Dedifferentiated amniotic fluid mesenchymal stem cell (primary cell): ENCODE data around the gene PLA2G2A.
"Not testable (repeated sequence)": the region's sequence is repeated elsewhere in the genome, so short reads cannot be mapped to it uniquely, and the experiment has no call there.

ENCODE experiments used
- DNase-seq: peaks from one replicate; pipeline ENCODE4 v3.0.0-alpha.2; 2016; ENCODE audit errors: extremely low spot score

PLA2G2A gene, protein sequence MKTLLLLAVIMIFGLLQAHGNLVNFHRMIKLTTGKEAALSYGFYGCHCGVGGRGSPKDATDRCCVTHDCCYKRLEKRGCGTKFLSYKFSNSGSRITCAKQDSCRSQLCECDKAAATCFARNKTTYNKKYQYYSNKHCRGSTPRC

DNA sequence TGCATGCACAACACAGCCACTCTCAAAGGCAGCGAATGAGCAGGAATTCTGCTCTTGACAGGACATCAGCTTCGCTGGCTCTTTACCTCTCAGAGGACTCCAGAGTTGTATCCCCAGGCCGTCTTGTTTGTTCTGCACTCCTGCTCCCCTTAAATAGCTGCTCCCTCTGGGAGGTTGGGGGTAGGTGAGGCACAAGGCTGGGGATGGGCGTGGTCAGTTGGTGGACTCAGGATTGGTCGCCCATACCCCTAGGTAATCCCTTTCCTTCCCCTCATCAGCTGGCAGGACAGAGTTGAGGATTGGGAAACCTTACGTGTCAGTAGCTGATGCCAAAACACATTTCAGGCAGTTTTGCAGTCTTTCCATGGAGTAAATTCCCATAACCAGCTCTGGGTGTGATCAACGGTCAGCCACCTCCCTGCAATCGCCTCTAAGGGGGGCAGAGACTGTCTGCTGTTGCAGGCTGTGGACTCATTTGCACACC, at the start of gene PLA2G2A:
TSS of gene PLA2G2A (minus strand) at position 125 of the 484 bp plus-strand sequence. CDS start 845 bp downstream, outside the sequence.
- DNase-seq = no peak

DNA sequence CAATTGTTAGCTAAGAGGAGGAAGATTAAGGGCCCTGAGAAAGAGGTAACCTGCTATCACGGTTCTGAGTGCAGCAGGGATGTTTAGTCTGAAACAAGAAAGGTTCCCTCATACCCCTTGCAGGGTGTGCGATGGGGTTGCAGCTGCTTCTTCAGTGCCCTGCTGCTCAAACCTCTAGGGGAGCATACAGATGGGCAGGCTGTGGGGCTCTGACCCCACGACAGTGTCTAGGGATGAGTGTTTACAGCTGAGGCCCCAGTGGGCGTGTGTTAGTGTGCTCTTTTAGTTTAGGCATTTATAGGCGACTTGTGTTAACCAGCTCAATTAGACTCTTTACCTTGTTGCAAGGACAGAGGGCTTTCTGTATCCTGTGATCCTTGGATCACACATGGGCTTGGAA, 49.3 kb upstream of the PLA2G2A start:
- no peak for DNase-seq

DNA sequence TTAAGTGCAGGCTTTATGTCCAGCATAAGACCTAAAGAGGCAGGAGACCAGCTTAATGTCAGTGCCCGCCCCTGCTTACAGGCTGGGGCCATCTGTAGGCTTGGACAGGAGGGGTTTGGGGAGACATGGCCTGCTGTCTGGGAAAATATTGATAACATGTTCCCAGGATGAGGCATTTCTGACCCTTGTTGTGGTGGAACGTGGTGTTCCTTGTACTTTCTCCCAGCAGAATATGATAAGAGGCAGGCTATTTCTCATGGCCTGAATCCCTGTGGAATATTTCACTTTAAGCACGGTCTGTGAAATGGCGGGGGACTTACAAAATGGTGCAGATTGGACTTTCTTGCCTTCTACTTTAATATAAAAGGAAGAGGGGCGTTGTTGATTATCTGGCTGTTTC, 48.7 kb upstream of the PLA2G2A start:
- DNase-seq = no peak

DNA sequence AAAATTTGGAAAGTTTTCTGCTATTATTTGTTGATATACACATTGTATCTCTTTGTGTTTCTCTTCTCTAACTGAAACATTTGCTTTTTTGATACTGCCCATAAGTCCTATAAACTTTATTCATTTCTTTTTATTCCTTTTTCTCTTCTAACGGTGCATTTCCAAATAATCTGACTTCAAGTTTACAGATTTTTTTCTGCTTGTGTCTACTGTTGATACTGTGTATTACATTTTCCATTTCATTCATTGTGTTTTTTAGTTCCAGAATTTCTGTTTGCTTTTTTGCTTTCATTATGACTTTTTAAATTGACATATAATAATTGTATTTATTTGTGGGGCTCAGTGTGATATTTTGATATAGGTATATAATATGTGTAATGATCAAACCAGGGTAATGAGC, 38.3 kb upstream of the PLA2G2A start:
- DNase-seq = no peak

DNA sequence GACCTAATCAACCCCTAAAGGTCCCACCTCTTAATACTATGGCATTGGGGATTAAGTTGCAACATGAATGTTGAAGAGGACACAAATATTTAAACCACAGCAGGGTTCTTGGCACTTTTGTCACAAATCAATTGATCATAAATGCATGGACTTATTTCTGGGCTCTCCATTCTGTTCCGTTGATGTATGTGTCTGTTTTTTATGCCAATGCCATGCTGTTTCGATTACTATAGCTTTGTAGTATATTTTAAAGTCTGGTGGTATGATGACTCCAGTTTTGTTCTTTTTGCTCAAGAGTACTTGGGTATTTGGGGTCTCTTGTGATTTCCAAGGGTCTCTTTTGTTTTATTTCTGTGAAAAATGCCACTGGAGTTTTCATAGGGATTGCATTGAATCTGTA, 34.7 kb upstream of the PLA2G2A start:
- DNase-seq = no peak

DNA sequence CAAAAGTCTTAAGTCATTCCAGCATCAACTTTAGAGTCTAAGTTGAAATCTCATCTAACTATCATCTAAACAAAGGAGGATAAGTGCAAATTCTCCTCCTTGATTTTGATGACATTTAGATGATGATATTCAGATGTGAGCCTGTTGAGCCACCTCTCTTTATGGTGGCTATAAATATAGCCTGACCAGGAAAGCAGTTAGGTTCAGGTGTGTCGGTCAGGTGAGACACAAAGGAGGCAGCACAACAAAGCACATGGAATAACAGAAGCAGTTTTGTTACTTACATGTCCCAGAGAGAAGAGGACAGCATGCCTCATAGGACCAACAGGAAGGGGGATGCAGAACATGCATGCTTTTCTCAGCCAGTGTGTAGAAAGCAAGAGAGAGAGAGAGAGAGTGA, 30.6 kb upstream of the PLA2G2A start:
- no peak for DNase-seq

DNA sequence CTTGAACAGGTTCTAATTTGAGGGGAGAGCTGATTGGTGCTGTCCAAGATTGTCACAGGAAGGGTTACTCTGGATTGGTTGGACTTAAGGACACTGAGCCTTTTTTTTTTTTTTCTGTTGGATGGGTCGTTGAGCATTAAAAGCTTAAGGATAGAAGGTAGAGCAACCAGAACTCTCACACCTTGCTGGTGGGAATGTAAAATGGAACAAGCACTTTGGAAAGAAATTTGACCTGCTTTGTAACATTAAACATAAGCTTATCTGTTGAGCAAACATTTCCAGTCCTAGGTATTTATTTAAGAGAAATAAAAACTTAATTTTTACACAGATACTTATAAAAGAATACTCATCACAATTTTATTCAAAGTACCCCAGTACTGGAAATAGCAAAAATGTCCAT, 29.8 kb upstream of the PLA2G2A start:
- no peak for DNase-seq

DNA sequence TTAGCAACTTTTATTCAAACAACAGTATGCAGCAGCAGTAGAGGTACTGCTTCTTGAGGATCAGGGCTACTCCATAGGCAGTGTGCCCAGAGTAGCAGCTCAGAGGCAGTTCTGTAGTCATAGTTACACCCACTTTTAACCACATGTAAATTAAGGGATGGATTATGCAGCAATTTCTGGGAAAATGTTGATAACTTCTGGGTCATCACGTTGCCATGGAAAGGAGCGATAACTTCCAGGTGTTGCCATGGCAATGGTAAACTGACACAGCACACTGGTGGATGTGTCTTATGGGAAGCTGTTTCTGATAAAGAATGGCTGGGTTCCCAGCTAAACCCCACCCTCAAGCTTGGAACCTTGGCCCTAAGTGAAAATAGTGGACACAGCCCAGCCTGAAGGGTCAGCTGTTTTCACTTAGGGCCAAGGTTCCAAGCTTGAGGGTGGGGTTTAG, 29.0 kb upstream of the PLA2G2A start:
- no peak for DNase-seq

DNA sequence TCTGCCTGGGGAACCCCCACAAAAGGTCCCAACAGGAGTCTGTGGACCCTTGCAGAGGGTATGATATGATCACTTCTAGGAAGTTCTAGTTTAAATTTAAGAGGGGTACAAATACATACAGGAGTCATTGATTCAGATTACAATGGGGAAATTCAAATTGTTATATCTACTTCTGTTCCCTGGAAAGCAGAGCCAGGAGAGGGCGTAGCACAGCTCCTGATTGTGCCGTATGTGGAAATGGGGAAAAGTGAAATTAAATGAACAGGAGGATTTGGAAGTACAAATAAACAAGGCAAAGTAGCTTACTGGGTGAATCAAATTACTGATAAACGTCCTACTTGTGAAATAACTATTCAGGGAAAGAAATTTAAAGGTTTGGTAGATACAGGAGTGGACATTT, 19.4 kb upstream of the PLA2G2A start:
- not testable (repeated sequence) for DNase-seq

DNA sequence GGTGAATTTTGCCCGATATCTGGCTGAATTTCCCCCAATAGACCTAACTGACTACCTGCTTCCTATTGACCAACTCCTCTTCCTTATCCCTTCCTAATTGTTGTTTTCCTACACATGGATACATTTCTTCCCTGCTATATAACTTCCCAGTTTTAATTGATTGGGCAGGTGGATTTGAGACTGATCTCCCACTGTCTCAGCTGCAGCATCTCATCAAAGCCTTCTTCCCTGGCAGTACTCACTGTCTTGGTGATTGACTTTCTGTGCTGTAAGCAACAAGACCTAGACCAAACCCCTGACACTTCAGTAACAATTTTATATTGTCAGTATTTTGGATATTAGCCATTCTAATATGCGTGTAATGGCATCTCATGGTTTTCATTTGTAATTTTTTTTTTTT, 11.3 kb upstream of the PLA2G2A start:
- no peak for DNase-seq

DNA sequence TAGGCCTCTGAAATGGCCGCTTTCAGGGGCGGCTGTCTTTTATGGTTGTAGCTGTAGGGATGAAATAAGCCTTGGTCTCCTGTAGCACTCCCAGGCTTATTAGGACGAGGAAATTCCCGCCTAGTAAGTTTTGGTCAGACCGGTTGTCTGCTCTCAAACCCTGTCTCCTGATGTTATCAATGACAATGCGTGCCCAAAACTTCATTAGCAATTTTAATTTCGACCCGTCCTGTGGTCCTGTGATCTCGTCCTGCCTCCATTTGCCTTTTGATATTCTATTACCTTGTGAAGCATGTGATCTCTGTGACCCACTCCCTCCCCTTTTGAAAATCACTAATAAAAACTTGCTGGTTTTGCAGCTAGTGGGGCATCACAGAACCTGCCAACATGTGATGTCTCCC, 10.8 kb upstream of the PLA2G2A start:
- DNase-seq = not testable (repeated sequence)

DNA sequence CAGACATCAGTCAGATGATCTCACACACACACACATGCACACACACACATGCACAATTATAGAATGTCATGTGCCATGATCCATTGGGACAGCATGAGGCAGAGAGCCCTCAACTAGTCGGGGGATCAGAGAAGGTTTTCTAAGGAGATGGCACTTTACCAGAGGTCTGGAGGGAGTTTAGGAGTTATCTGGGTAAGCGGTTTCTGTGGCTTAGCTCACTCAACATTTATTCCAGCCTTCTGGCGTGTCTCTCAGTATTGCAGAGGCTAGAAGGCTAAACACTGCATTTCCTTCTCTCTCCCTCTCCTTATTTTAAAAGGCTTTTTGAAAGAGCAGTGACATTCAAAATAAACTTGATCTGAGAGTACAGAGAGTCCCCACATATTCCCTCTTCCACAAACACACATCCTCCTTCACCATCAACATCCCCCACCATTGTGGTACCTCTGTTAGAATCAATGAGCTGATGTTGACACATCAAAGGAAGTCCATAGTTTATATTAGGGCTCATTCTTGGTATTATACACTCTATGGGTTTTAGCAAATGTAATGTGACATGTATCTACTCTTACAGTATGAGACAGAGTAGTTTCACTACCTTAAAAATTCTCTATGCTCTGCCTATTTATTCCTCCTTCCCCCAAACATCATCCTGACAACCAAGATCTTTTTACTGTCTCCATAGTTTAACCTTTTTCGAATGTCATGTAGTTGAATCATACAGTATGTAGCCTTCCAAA, 9.0 kb upstream of the PLA2G2A start:
- no peak for DNase-seq

DNA sequence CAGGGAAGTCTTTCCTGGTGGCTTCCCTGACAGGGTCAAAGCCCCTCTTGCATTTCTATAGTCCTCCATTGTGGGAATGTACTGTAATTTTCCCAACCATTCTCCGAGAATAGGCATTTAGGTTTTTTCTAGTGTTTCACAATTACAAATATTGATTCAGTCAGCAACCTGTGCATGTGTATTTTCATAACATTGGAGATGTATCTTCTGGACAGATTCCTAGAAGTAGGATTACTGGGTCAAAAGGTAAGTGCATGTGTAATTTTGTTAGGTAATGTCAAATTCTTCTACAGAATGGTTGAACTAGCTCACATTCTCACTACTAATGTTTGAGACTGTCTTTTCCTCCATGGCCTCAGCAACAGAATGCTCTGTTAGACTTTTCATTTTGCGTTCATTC, 8.3 kb upstream of the PLA2G2A start:
- DNase-seq = no peak

DNA sequence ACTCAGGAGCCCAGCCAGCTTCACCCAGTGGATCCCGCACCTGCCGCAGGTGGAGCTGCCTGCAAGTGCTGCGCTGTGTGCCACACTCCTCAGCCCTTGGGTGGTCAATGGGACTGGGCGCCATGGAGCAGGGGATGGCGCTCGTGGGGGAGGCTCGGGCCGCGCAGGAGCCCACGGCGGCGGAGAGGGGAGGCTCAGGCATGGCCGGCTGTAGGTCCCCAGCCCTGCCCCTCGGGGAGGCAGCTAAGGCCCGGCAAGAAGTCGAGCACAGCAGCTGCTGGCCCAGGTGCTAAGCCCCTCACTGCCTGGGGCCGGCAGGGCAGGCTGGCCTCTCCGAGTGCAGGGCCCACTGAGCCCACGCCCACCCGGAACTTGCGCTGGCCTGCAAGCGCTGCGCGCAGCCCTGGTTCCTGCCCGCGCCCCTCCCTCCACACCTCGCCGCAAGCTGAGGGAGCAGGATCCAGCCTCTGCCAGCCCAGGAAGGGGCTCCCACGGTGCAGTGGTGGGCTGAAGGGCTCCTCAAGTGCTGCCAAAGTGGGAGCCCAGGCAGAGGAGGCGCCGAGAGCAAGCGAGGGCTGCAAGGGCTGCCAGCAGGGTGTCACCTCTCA, 5.1 kb upstream of the PLA2G2A start:
- not testable (repeated sequence) for DNase-seq

DNA sequence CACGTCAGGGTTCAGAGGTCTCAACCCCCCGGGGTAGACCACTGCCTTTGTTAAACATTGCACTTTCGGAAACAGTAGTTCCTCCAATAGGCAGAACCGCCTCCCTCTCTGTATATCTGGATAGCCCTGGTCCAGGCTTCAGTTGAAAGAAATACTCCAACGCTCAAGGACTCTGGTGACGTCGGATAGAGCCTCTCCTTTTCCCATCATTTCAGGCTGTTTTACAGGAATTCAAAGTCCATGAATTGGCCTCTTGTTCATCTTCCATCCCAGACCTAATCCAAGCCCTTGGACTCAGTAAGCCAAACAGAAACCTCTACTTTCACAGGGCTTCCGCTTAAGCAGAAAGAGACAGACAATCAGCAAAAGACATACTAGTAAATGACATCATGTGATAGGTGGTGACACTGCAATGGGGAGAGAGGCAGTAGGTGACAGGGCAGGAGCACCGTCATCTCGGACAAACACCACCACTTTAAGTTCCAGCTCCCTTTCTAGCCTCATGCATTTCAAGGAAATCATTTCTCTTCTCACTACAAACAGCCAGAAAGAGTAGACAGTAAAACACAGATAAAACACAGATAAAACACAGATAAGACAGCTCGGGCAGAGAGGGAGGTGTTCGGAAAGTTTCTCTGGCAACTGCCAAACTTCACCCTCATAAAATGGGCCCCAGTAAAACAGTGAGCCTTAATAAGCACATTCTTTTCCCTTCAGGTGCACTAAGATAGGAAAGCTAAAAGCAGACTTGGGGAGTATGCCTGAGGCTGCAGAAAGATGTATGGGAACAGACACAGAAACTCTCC, 2.3 kb upstream of the PLA2G2A start:
- no peak for DNase-seq

DNA sequence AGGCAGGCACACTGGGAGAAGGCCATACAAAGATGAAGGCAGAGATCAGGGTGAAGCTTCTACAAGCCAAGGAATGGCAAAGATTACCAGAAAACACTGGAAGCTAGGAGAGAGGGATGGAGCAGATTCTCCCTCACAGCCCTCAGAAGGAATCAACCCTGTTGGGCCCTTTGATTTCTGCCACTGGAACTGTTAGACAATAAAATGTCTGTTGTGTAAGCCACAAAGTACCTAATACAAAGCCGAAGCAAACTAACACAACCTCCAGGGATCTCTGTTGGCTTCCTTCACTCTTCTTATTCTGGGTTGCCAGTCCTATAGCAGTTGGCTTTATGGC, 1.7 kb upstream of the PLA2G2A start:
- no peak for DNase-seq

DNA sequence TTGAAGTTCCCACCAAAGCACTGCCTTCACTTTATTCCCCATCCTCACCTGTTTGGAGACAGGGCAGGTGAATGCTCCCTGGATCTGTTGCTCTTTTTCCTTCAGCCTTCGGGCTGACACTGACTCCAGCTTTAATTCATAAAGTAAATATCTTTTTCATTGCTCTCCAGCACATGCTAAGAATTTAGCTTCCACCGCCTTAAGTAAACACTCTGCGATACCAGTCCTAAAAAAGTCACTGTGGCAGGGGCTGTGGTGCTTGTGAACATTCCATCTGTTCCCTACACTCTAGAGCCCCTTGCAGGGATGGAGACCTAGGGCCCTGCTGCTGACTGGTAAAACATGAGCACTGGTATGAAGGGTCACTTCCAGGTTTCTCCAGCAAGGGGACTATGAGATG, 896 bp upstream of the PLA2G2A start:
- DNase-seq = no peak

DNA sequence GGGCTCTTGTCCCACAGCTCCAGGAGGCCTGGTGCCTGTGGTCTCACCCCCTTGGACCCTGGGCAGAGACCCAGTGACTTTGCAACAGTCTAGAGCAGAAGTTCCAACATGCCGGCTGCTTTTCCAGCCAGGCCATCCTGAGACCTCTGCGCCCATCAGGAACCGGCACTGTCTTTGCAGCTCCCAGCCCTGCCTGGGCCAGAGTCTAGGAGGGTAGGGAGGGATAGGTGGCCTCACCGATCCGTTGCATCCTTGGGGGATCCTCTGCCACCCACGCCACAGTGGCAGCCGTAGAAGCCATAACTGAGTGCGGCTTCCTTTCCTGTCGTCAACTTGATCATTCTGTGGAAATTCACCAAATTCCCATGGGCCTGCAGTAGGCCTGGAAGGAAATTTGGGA, 1.3 kb downstream of the PLA2G2A start:
- no peak for DNase-seq

DNA sequence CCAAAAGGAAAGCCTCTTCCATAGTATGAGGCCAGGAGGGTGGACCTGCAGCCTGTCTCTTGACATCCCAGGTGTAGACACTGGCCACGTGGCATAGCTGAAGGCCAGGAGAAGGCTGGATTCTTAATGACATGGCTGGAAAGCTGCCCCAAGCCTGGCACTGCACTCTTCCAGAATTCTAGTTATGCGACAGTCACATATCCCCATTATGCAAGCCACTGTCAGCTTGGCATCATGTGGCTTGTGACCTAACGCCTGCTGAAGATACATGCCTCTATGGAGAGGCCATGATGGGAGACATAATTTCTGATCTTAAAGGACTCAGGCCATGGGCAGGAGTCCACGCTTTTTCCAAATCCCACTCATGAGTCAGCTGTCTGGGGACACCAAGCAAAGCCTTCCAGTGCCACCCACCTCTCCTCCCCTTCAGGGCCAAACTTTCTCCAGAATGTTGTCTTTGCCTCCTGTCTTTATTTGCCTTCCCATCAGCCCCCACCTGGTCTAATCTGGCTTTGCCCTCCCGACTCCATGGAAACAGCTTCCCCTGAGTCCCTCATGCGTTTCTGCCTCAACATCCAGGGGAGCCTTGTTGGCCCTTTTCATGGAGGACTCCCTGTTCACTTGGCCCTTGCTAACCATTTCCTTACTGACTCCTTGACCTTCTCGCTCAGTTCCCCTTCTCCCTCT, 3.0 kb downstream of the PLA2G2A start:
- DNase-seq = no peak

DNA sequence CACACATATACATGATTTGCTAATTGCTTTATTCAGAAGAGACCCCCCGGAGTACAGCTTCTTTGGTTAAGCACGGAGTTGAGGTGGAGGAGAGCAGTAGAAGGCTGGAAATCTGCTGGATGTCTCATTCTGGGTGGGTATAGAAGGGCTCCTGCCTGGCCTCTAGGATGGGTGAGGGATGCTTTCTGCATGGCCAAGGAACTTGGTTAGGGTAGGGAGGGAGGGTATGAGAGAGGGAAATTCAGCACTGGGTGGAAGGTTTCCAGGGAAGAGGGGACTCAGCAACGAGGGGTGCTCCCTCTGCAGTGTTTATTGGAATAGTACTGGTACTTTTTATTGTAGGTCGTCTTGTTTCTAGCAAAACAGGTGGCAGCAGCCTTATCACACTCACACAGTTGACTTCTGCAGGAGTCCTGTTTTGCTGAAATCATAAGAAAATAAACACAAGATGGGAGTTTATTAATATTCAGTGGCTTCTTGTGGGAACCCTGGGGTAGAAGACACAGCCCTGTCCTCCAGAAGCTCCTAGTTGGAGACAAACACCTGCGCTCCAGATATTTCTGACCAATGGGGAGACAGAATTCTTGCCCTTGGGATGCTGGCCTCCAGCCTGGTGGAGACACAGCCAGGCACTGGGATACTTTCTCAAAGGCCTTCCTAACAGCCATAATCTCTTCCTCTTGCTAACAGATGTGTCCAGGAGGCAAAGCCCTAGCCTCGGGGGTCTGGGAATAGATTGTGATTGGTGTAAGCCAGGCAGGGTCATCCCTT, 3.8 kb downstream of the PLA2G2A start:
- DNase-seq = no peak

DNA sequence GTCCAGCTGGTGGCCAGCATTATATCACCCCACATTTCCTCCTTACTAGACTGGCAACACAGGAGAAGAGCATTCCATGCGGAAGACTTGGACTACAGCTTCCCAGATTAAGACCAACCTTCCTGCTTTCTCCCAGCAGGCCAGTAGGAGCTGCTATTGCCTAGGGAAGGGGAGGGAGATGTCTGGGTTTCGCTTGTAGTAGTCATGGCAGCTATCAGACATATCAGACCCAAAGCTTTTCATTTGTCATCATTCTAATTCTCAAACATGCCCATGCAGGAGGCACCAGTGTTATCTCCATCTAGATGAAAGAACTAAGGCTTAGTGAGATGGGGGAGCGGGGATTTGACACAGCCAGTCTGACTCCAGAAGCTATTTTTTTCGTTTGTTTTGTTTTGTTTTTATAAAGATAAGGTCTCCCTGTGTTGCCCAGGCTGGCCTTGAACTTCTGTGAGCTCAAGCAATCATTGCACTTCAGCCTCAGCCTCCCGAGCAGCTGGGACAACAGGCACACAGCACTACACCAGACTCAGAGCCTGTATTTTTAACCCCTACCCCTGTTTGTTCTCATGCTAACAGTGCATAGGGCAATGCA, 4.5 kb downstream of the PLA2G2A start:
- DNase-seq = no peak
